Measurements from ENCODE around the gene ANKRD34A. TPM values are rescaled to one million over a fixed set of nuclear protein-coding genes. Genes with fewer than 3 reads are reported as not detected.

Gene ANKRD34A
- total and polyA plus RNA-seq, 9 donors = 0.48 to 5.2 (median 2.3) TPM

DNA sequence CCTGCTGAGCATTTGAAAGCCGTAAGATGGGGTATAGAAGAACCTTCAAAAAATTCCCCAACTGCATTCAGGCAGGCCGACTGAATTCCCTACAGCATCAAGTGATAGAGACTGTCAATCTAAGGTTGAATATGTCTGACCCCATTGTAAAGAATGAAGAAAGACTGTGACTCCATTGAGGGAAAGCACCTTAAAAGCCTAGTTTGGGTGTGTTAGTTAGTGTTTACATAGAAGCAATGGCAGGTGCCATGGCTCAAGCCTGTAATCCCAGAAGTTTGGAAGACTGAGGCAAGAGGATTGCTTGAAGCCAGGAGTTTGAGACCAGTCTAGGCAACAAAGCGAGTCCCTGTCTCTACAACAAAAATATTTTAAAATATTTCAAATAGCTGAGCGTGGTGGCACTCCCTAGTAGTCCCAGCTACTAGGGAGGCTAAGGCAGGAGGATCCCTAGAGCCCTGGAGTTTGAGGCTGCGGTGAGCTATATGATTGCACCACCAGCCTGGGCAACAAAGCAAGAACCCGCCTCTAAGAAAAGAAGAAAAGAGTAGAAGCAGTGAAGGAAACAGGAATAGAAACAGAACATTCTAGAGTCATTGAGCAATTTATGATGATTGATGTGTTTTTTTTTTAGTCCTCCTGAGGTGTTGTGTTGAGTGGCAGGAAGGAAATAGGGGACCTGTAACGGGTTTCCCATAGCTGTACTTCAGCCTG lies 15.5 kb upstream of the ANKRD34A start:
- peaks cover 27% of the 10 kb centered on the region for H3K4me1 ChIP-seq (ENCODE audit: insufficient read depth)
- peak overlapping the region; percentile 8 to 76 for H3K27ac ChIP-seq
- TF ChIP-seq EP300 (IDR thresholded peaks at IDR 0.05) (no peak), POLR2A (IDR thresholded peaks at IDR 0.05) (no peak)
- TF ChIP-seq, protein P1, sequence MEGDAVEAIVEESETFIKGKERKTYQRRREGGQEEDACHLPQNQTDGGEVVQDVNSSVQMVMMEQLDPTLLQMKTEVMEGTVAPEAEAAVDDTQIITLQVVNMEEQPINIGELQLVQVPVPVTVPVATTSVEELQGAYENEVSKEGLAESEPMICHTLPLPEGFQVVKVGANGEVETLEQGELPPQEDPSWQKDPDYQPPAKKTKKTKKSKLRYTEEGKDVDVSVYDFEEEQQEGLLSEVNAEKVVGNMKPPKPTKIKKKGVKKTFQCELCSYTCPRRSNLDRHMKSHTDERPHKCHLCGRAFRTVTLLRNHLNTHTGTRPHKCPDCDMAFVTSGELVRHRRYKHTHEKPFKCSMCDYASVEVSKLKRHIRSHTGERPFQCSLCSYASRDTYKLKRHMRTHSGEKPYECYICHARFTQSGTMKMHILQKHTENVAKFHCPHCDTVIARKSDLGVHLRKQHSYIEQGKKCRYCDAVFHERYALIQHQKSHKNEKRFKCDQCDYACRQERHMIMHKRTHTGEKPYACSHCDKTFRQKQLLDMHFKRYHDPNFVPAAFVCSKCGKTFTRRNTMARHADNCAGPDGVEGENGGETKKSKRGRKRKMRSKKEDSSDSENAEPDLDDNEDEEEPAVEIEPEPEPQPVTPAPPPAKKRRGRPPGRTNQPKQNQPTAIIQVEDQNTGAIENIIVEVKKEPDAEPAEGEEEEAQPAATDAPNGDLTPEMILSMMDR (IDR thresholded peaks at IDR 0.05) = no peak
- intact Hi-C loops (cut with DNase I) = loop anchor here in 1 of 4 donors (2.0 kb wide), 2 partner anchors 21 to 27 kb away; no protein-coding TSS in a partner anchor
- H3K36me3 ChIP-seq = no peaks in the 10 kb centered on the region
- 40 to 47% (median 42%) methylated on average over 7 of the region's 7 CpGs for WGBS, 3 donors
- peak overlapping the region; percentile 23 for H3K4me3 ChIP-seq
- peak in 1 of 5 donors; percentile 52 for DNase-seq
- no peaks in the 10 kb centered on the region for H3K9me3 ChIP-seq
- H3K27me3 ChIP-seq = no peaks in the 10 kb centered on the region

DNA sequence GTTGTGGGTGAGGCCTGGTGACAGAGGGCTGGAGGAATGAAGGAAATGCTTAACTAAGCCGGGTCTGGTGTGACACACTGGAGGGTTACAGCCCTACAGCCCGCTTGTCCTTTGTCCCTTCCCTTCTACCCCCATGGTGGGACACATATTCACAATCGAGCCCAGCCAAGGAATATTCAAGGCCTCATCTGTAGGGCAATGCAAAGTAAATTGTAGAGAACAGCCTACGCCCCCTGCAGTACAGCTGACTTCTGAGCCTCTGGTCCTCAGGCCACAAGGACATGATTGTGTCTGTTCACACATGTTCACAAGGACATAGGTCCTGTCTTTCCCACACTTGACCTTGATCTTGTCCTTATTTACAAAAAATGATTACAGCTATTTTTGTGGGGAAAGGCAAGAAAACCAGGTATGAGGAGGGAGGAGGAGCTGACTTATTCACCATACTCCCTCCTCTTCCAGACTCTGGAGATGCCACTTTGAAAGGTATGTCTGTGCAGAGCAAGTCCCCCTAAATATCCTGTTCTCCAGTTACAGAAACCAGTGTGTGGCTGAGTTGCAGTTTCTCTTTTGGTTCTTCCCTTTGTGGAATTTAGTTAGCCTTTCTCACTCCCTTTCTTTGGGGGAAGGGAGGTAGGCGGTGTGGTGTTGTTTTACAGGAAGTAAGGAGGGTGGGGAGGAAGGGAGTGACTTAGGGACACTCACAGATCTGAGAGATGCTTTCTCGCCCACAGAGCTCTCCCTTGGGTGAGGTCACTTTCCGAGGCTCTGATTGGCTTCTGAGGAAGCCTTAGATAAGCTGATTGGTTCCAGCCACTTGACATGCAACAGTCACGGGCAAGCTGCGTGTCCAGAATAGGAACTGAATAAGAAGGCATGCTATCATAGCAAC lies 14.7 kb upstream of the ANKRD34A start:
- TF ChIP-seq, protein P1 (IDR thresholded peaks at IDR 0.05) = no peak
- peak; percentile 81 for TF ChIP-seq EP300 (IDR thresholded peaks at IDR 0.05)
- TF ChIP-seq POLR2A (IDR thresholded peaks at IDR 0.05) = peak; percentile 87
- peak; percentile 79 to 94 (median 86) for DNase-seq
- peaks cover 27% of the 10 kb centered on the region for H3K4me1 ChIP-seq (ENCODE audit: insufficient read depth)
- WGBS, 3 donors = 5 to 14% (median 7%) methylated on average over 9 of the region's 9 CpGs
- intact Hi-C loops (cut with DNase I) = loop anchor here in 1 of 4 donors (2.0 kb wide), 1 partner anchor 28 kb away; no protein-coding TSS in a partner anchor
- H3K27ac ChIP-seq = peak overlapping the region; percentile 72 to 76
- H3K9me3 ChIP-seq = no peaks in the 10 kb centered on the region
- no peaks in the 10 kb centered on the region for H3K27me3 ChIP-seq
- peak overlapping the region; percentile 23 for H3K4me3 ChIP-seq
- H3K36me3 ChIP-seq = no peaks in the 10 kb centered on the region

DNA sequence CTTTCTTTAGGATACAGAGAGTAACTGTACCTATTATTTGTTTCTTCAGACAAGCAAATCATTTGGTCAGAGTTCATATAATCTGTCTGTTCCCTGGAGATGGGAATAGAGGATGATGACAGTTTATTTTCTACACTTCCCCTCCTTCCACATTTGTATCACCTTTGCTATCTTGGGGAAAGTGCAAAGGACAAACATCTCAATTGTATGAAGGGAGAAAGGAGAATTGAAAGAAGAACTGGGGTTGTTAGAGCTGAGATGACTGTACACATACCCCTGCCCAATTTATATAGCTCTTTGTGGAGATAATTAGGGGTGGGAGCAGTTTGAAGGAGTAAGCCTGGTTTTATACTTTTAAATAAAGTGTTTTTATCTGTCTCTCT lies 14.1 kb upstream of the ANKRD34A start:
- no peaks in the 10 kb centered on the region for H3K9me3 ChIP-seq
- intact Hi-C loops (cut with DNase I) = loop anchor here in 1 of 4 donors (2.0 kb wide), 1 partner anchor 28 kb away; no protein-coding TSS in a partner anchor
- H3K4me1 ChIP-seq (ENCODE audit: insufficient read depth) = peaks cover 27% of the 10 kb centered on the region
- TF ChIP-seq, protein P1 (IDR thresholded peaks at IDR 0.05) = no peak
- TF ChIP-seq EP300 (IDR thresholded peaks at IDR 0.05) (no peak), POLR2A (IDR thresholded peaks at IDR 0.05) (no peak)
- peak overlapping the region; percentile 21 for H3K4me3 ChIP-seq
- H3K27ac ChIP-seq = peak overlapping the region; percentile 72 to 76
- no peaks in the 10 kb centered on the region for H3K36me3 ChIP-seq
- no peak for DNase-seq
- H3K27me3 ChIP-seq = no peaks in the 10 kb centered on the region

All from ovary (tissue), 9 donors.